LNCAP (cell line): ENCODE measurements around the gene TNFRSF25.

Experiments
- TF ChIP-seq, protein P1 (sequence below): fragments of 450-650 bp; IDR thresholded peaks from 2 replicates; pipeline ENCODE4 v1.5.1; 2017; ENCODE audit warnings: mild to moderate bottlenecking

The TNFRSF25 gene

GRCh38 chr1:6500544-6501278 lies 34.7 kb upstream of the TNFRSF25 start:
- TF ChIP-seq, protein P1, sequence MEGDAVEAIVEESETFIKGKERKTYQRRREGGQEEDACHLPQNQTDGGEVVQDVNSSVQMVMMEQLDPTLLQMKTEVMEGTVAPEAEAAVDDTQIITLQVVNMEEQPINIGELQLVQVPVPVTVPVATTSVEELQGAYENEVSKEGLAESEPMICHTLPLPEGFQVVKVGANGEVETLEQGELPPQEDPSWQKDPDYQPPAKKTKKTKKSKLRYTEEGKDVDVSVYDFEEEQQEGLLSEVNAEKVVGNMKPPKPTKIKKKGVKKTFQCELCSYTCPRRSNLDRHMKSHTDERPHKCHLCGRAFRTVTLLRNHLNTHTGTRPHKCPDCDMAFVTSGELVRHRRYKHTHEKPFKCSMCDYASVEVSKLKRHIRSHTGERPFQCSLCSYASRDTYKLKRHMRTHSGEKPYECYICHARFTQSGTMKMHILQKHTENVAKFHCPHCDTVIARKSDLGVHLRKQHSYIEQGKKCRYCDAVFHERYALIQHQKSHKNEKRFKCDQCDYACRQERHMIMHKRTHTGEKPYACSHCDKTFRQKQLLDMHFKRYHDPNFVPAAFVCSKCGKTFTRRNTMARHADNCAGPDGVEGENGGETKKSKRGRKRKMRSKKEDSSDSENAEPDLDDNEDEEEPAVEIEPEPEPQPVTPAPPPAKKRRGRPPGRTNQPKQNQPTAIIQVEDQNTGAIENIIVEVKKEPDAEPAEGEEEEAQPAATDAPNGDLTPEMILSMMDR = no peak

DNA sequence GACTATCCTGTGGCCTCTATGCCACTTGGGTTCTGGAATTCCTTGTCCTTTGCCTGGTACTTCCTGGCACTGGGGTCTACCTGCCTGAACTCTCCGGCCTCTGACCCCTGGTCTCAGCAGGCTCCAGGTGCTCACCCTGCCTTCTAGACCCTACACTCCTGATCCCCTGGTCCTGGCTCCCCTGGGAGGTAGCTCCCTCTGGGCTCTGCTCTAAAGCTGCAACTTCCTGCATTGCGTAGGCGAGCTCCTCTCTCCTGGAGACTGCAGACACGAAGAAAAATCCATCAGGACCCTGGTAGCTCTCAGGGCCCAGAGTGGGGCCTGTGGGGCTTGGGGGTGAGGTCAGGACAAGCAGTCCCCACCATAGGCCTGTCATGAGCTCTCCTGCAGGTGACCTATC lies 33.3 kb upstream of the TNFRSF25 start:
- TF ChIP-seq, protein P1 = no peak

DNA sequence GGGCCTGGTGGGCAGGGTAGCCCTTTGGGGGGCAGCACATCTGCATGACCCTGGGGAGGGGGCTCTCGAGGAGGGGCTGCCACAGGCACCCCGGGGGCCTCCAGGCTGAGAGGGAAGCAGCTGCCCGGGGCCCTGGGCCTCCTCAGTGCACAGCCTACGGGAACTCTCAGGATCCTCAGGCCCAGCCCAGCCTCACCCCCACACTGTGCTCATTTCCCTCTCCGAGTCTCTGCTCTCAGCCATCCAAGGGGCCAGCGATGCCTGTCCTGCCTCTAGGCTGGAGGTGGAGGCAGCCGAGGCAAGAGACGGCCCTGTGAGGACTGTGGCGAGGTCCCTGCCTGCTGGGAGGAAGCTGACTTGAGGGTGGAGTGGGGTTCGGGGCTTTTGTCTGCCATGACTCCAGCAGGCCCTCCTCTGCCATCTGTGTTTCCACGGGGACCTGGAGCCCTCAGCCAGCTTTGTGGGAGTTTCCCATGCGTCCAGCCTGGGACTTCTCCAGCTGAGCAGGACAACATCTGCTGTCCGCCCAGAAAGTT lies 32.7 kb upstream of the TNFRSF25 start:
- TF ChIP-seq, protein P1 = no peak

- TF ChIP-seq, protein P1 = no peak
Observed at GRCh38 chr1:6497867-6498575, 32.0 kb upstream of the TNFRSF25 start.

DNA sequence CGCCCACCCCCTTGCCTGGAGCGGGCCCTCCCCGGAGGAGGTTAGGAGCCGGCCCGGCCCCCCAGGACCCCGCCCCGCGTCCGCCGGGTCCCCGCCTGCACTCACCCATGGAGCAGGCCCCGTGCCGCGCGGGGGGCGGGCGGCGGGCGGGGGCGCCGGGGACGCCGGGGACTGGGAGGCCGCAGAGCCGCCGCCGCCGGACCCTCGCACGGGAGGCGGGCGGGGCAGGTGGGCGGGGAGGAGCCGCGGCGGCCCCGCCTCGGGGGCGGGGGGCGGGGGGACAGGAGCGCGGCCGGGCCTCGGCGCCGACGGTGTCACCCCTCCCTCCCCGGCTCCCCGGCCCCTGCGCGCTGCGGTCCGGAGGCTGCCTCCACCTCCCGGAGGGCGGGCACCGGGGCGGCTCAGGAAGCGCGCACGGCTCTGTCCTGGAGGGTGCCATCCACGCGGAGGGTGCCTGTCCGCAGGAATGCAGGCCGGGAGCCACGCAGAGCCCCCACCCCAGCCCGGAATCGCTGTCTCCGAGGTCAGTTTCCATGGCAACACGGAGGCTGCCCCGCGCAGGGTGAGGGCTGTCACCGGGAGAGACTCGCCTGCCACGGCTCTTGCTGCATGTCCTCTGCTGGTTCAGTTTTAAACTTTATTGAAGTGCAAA lies 31.4 kb upstream of the TNFRSF25 start:
- TF ChIP-seq, protein P1 = no peak

- TF ChIP-seq, protein P1 = no peak
Observed at GRCh38 chr1:6496890-6497214, 30.9 kb upstream of the TNFRSF25 start.

DNA sequence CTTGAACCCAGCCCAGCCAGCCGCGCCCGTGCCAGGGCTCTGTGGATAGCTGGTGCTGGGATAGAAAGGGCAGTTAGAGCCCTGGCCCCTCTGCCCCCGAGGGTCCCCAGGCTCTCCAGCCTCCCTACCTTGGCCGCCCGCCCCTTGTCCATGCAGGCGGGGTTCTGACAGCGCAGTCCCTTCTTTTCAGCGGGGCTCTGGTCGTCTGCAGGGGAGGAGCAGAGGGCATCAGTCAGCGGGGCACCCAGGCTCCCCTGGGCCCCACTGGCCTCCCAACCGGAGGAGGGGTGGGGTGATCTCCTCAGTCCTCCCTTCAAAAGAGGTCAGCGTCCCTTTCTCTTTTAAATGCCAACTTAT lies 30.4 kb upstream of the TNFRSF25 start:
- TF ChIP-seq, protein P1 = no peak
